Measurements from ENCODE around the gene DDAH1. TPM values are rescaled to one million over a fixed set of nuclear protein-coding genes. Genes with fewer than 3 reads are reported as not detected.

Gene DDAH1
- polyA plus RNA-seq, 1 donor from 2014 or later, result 42.7 TPM

DNA sequence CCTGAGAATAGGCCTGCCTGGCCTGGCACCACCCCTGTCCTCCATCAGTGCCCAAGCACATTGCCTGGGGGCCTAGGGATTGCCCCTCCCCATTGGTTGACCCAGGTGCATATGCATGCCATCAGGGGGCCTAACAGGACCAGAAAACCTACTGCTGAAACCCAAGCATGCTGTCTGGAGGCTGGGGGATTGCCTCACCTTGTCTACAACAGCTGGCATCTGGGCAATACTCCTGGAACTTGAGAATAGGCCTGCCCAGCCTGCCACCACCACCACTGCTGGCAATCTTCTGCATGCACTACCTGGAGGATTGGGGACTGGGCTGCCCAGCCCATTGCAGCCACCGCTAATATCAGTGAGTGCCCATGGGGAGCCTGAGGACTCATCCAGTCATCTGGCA lies 132.4 kb downstream of the DDAH1 start:
- Histone ChIP-seq H3K9me3 (ENCODE audit: low read length) (no peaks in the 10 kb centered on the region), H3K36me3 (ENCODE audit: insufficient read depth, low read length) (no peaks in the 10 kb centered on the region), H3K79me2 (replicated peaks; ENCODE audit: insufficient read depth, low read length) (no peaks in the 10 kb centered on the region), H3F3A (ENCODE audit: insufficient read depth, low read length, poor library complexity, severe bottlenecking) (no peaks in the 10 kb centered on the region), H3K9ac (ENCODE audit: low read length) (no peak overlapping the region), H3K4me3 (ENCODE audit: low read length) (no peak overlapping the region), H3K27ac (ENCODE audit: low read length) (no peak overlapping the region), H3K4me2 (ENCODE audit: low read length) (no peak overlapping the region), H3K27me3 (ENCODE audit: insufficient read depth, low read depth, low read length) (no peaks in the 10 kb centered on the region), H3K9me2 (ENCODE audit: insufficient read depth, low read length) (no peaks in the 10 kb centered on the region), H4K20me1 (ENCODE audit: insufficient read depth) (no peaks in the 10 kb centered on the region), H2AFZ (ENCODE audit: low read depth, low read length) (no peak overlapping the region)
- TF ChIP-seq EZH2 (IDR thresholded peaks at IDR 0.05; ENCODE audit: borderline replicate concordance, insufficient read depth, low read length, poor library complexity, severe bottlenecking) (no peak), POLR2AphosphoS5 (IDR thresholded peaks at IDR 0.05) (no peak), EP300 (conservative IDR thresholded peaks at IDR 0.05; ENCODE audit: poor library complexity, severe bottlenecking) (no peak), RAD21 (conservative IDR thresholded peaks at IDR 0.05) (no peak), MXI1 (conservative IDR thresholded peaks at IDR 0.05; ENCODE audit: poor library complexity, severe bottlenecking) (no peak), SMC3 (conservative IDR thresholded peaks at IDR 0.05; ENCODE audit: poor library complexity) (no peak), TAF1 (IDR thresholded peaks at IDR 0.05; ENCODE audit: low read depth) (no peak)
- TF ChIP-seq, protein P1, sequence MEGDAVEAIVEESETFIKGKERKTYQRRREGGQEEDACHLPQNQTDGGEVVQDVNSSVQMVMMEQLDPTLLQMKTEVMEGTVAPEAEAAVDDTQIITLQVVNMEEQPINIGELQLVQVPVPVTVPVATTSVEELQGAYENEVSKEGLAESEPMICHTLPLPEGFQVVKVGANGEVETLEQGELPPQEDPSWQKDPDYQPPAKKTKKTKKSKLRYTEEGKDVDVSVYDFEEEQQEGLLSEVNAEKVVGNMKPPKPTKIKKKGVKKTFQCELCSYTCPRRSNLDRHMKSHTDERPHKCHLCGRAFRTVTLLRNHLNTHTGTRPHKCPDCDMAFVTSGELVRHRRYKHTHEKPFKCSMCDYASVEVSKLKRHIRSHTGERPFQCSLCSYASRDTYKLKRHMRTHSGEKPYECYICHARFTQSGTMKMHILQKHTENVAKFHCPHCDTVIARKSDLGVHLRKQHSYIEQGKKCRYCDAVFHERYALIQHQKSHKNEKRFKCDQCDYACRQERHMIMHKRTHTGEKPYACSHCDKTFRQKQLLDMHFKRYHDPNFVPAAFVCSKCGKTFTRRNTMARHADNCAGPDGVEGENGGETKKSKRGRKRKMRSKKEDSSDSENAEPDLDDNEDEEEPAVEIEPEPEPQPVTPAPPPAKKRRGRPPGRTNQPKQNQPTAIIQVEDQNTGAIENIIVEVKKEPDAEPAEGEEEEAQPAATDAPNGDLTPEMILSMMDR (IDR thresholded peaks at IDR 0.05; ENCODE audit: poor library complexity, severe bottlenecking), result no peak
- TF ChIP-seq, protein P2, sequence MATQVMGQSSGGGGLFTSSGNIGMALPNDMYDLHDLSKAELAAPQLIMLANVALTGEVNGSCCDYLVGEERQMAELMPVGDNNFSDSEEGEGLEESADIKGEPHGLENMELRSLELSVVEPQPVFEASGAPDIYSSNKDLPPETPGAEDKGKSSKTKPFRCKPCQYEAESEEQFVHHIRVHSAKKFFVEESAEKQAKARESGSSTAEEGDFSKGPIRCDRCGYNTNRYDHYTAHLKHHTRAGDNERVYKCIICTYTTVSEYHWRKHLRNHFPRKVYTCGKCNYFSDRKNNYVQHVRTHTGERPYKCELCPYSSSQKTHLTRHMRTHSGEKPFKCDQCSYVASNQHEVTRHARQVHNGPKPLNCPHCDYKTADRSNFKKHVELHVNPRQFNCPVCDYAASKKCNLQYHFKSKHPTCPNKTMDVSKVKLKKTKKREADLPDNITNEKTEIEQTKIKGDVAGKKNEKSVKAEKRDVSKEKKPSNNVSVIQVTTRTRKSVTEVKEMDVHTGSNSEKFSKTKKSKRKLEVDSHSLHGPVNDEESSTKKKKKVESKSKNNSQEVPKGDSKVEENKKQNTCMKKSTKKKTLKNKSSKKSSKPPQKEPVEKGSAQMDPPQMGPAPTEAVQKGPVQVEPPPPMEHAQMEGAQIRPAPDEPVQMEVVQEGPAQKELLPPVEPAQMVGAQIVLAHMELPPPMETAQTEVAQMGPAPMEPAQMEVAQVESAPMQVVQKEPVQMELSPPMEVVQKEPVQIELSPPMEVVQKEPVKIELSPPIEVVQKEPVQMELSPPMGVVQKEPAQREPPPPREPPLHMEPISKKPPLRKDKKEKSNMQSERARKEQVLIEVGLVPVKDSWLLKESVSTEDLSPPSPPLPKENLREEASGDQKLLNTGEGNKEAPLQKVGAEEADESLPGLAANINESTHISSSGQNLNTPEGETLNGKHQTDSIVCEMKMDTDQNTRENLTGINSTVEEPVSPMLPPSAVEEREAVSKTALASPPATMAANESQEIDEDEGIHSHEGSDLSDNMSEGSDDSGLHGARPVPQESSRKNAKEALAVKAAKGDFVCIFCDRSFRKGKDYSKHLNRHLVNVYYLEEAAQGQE (IDR thresholded peaks at IDR 0.05; ENCODE audit: borderline replicate concordance), result no peak

DNA sequence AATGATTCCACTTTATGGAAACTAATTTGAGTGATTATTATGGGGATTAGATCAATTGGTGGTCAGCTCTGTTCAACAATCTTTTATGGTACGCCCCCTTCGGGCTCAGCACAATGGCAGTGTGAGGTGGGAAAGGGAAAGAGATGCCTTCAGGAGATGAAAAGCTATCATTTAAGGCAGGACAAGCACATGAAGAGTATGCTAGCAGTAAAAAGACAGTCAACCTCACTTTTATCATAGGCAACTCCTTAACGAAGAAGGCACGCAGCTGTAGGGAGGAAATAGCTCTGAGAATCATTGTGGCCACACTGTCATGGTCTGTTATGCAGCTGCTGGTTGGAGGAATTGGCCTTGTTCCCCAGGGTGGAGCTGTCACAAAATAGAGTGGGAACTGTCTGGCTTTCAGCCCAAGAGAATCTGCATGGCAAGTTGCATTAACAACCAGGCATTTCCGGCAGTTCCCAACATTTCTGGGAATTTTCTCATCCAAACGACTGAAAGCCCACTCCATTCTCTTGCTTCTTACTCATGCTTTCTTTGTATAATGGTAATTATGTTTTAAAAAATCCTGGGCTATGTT lies 134.2 kb downstream of the DDAH1 start:
- Histone ChIP-seq H3K9ac (ENCODE audit: low read length) (no peak overlapping the region), H3K27ac (ENCODE audit: low read length) (no peak overlapping the region), H3K9me2 (ENCODE audit: insufficient read depth, low read length) (no peaks in the 10 kb centered on the region), H3K79me2 (replicated peaks; ENCODE audit: insufficient read depth, low read length) (no peaks in the 10 kb centered on the region), H3K4me3 (ENCODE audit: low read length) (no peak overlapping the region), H2AFZ (ENCODE audit: low read depth, low read length) (no peak overlapping the region), H3K4me2 (ENCODE audit: low read length) (no peak overlapping the region), H3K9me3 (ENCODE audit: low read length) (no peaks in the 10 kb centered on the region), H3K27me3 (ENCODE audit: insufficient read depth, low read depth, low read length) (no peaks in the 10 kb centered on the region), H4K20me1 (ENCODE audit: insufficient read depth) (no peaks in the 10 kb centered on the region), H3K36me3 (ENCODE audit: insufficient read depth, low read length) (no peaks in the 10 kb centered on the region), H3F3A (ENCODE audit: insufficient read depth, low read length, poor library complexity, severe bottlenecking) (no peaks in the 10 kb centered on the region)
- TF ChIP-seq SMC3 (conservative IDR thresholded peaks at IDR 0.05; ENCODE audit: poor library complexity) (no peak), MXI1 (conservative IDR thresholded peaks at IDR 0.05; ENCODE audit: poor library complexity, severe bottlenecking) (no peak), POLR2AphosphoS5 (IDR thresholded peaks at IDR 0.05) (no peak), RAD21 (conservative IDR thresholded peaks at IDR 0.05) (no peak), EZH2 (IDR thresholded peaks at IDR 0.05; ENCODE audit: borderline replicate concordance, insufficient read depth, low read length, poor library complexity, severe bottlenecking) (no peak), TAF1 (IDR thresholded peaks at IDR 0.05; ENCODE audit: low read depth) (no peak), EP300 (conservative IDR thresholded peaks at IDR 0.05; ENCODE audit: poor library complexity, severe bottlenecking) (no peak)
- TF ChIP-seq, protein P2 (IDR thresholded peaks at IDR 0.05; ENCODE audit: borderline replicate concordance), result no peak
- TF ChIP-seq, protein P1 (IDR thresholded peaks at IDR 0.05; ENCODE audit: poor library complexity, severe bottlenecking), result no peak

Data from neural cell (in vitro differentiated cells).